Heart left ventricle (tissue), 13 donors: ENCODE results near the gene UPK1A.

Source experiments
- POLR2A ChIP-seq, 2 donors: fragments of 450-650 bp; IDR thresholded peaks; one replicate each; pipeline ENCODE4 v1.6.1; 2017; ENCODE audit warnings: antibody characterized with exemption in 2 of 2, mild to moderate bottlenecking in 2 of 2, moderate library complexity in 2 of 2
- TF ChIP-seq, protein P1 (sequence below), 12 donors: fragments of 200-600 bp; sonication (generic) in 4 of 12; IDR thresholded peaks; one replicate each; pipeline versions ENCODE4 v1.5.0 to v1.8.0; 2018 to 2022; ENCODE audit warnings: antibody characterized with exemption in 12 of 12, mild to moderate bottlenecking in 5 of 12
- donor health status: ischemic (EF 13 %, LVEDD 7.1; RV severe dilation, severe dysfunction).
- donor health status: DM: no; HTN: yes; CAD: no.
- donor health status: DM: no; HTN: no; CAD: no.
- donor health status: ischemic (EF 25% LVEDD 6.9; RV normal size, moderate dysfunction).
- donor health status: ischemic (EF 25% LVEDD 5.7; RV mildly dilated, moderate dysfunction).
- donor health status: ischemic (EF 35%, LVEDD 5.7; RV mildly dilated, moderate dysfunction).
- donor health status: nonischemic (EF 11% LVEDD 7.7; RV severe dilation, severe dysfunction).
- donor health status: DM: yes; HTN: yes; CAD: no.
- donor health status: PGD.
- donor health status: ischemic (EF 29% LVEDD 5.4; RV normal size, mild dysfunction).
- donor health status: nonischemic (EF 23%, LVEDD 6.1; RV moderate dilation, normal function).

DNA sequence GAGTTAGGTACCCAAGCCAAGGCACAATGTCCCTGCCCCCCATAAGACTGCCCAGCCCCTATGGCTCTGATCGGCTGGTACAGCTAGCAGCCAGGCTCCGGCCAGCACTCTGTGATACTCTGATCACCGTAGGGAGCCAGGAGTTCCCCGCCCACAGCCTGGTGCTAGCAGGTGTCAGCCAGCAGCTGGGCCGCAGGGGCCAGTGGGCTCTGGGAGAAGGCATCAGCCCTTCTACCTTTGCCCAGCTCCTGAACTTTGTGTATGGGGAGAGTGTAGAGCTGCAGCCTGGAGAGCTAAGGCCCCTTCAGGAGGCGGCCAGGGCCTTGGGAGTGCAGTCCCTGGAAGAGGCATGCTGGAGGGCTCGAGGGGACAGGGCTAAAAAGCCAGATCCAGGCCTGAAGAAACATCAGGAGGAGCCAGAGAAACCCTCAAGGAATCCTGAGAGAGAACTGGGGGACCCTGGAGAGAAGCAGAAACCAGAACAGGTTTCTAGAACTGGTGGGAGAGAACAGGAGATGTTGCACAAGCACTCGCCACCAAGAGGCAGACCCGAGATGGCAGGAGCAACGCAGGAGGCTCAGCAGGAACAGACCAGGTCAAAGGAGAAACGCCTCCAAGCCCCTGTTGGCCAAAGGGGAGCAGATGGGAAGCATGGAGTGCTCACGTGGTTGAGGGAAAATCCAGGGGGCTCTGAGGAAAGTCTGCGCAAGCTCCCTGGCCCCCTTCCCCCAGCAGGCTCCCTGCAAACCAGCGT is 48.5 kb downstream of the UPK1A start:
- TF ChIP-seq, protein P1, sequence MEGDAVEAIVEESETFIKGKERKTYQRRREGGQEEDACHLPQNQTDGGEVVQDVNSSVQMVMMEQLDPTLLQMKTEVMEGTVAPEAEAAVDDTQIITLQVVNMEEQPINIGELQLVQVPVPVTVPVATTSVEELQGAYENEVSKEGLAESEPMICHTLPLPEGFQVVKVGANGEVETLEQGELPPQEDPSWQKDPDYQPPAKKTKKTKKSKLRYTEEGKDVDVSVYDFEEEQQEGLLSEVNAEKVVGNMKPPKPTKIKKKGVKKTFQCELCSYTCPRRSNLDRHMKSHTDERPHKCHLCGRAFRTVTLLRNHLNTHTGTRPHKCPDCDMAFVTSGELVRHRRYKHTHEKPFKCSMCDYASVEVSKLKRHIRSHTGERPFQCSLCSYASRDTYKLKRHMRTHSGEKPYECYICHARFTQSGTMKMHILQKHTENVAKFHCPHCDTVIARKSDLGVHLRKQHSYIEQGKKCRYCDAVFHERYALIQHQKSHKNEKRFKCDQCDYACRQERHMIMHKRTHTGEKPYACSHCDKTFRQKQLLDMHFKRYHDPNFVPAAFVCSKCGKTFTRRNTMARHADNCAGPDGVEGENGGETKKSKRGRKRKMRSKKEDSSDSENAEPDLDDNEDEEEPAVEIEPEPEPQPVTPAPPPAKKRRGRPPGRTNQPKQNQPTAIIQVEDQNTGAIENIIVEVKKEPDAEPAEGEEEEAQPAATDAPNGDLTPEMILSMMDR (IDR thresholded peaks at IDR 0.05) = no peak
- no peak for TF ChIP-seq POLR2A (IDR thresholded peaks at IDR 0.05)
